SH-SY5Y (cell line): ENCODE data around the gene ALDH1A2.

Experiments
- GATA2 ChIP-seq: IDR thresholded peaks from 2 replicates; pipeline ENCODE4 v1.6.1; 2011; ENCODE audit warnings: mild to moderate bottlenecking, low read depth, low read length
- GATA3 ChIP-seq: IDR thresholded peaks from 2 replicates; pipeline ENCODE4 v1.6.1; 2011; ENCODE audit warnings: low read depth, mild to moderate bottlenecking, low read length, moderate library complexity

Gene ALDH1A2

DNA sequence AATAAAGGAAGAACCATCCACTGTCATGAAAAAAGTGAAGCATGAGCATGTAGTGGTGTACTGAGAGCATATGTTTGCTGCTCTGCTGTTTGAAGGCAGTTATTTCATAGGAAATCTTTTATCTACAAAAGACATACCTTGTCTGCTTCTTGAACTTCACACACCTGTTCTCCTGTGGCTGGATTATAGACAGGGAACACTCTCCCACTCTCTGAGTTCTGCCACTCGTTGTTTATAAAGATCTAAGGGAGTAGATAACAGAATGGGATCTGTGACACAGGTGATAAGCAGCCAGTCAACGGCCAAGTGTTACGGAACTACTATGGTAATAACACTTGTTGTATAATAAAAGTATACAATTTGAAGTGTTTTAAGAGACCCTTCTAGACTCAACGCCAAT, 51.5 kb downstream of the ALDH1A2 start:
- TF ChIP-seq GATA2 (no peak), GATA3 (no peak)

DNA sequence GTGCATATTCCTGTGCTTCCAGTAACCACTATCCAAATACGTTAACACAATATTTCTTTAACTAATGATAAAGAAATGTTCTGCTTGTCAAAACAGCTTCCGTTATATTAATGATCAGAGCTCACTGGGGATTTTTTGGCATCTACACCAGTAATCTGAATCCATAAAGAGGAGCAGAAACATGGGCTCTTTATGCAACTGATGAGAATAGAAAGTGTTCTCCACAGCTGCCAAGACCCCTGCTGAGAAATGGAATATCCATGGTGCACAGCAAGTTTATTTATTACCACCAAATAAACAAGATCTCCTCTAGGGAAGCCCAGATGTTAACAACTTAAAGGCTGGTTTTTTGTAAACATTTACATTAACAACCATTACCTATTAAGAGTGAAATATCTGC, 54.5 kb downstream of the ALDH1A2 start:
- TF ChIP-seq GATA3 (no peak), GATA2 (no peak)

- TF ChIP-seq GATA2 (no peak), GATA3 (no peak)
Measured at GRCh38 chr15:58003810-58004209, 61.7 kb downstream of the ALDH1A2 start.

DNA sequence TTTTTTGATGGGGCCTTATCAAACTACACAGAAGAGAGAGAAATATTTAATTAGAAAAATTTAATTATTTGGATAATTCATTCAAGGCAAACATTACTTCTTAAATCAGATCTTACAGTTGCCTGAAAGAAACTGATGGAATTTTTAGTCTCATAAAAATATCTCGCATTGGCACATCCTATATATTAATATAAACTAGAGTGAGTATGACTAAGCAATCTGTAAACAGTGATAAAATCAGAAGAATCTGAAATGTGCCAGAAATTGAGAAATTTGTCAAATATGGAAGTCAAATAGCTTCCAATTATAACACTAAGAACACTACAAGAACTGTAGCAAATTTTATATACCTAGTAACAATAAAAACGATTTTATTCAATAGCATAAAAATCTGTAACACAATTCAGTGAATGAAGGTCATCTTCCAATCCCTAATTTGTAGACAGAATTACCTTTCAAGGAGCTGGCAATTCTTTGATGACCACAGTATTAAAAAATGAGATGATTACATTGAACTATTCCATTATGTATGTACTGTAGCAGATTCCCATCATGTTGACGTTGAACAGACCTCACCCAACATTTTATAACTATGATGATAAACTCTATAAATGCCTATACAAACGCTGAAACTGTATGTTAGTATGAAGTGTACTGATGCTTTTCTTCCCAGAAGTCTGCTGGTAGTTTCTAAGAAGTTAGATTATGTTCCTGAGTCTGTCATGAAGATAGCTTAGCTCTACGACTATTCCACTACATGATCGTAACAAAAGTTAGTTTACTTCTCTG, 63.0 kb downstream of the ALDH1A2 start:
- TF ChIP-seq GATA2 (no peak), GATA3 (no peak)

- TF ChIP-seq GATA3: no peak
- no peak for TF ChIP-seq GATA2
Measured at GRCh38 chr15:57996561-57996960, 69.0 kb downstream of the ALDH1A2 start.

DNA sequence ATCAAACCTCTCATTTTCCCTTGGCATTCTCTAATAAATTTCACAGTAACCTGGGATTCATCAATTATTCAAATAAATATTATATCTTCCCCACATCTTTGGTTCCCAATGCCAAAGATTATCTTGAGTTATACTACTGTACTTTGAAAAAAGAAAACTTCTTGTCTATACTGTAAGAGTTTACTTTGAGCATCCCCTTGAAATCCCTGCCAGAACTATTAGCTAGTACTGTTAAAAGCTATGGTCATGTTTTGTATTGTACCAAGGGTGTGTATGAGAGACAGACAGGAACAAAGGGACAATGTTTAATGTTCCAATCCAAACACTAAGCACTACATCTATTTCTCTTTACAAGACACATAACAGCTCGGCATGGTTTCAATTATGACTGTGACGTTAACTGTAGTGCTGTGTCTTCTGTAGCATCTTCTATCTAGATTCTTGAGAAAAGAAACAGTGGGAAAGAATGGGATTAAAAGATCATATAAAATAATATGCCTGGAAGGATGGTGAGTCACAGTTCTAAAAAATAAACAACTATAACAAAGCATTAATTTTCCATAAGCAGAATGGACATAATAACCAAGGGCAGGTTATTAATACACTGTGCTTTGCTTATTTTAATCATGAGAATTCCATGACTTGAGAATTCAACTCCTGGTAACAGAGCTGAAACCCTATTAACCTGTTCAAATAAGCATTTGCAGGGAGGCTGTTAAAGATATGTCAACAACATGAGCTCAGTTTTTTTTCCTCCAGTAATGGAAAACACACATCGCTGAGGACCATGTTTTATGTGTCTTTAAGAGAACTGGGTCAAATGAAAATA, 71.1 kb downstream of the ALDH1A2 start:
- no peak for TF ChIP-seq GATA3
- TF ChIP-seq GATA2: no peak

DNA sequence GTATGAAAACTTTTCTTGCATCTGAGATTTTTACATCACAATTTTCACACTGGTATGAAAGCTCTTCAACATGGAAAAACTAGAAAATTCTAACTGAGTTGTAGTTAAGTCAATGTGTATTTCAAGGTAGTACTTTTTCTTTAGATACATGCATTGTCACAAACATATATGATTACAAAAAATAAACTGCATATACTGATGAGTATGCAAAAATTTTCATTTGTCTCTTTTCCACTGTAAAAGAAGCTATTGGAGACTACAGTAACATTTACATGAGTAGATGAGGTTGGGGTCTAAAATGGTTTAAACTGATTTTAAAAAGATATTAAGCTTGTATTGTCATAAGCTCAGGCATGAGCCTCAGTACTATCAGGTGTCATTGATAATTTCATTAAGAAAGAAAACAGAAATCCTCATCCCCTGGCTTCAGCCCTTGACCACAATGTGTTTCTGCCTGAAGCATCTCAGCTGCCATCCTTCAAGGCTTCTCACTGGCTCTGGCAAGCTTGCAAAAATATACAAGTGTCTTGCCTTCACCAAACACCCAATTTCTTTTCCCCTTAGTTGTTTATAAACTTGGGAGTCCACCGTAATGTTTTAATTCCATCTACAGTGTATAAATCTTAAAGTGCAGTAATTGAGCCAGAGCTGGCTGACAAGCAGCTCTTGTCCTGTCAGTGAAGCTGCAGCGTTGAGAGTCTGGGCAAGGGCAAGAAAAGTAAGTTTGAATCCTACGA, 71.9 kb downstream of the ALDH1A2 start:
- TF ChIP-seq GATA3: no peak
- no peak for TF ChIP-seq GATA2

GRCh38 chr15:57992761-57993355, 72.7 kb downstream of the ALDH1A2 start:
- TF ChIP-seq GATA2 (no peak), GATA3 (no peak)

DNA sequence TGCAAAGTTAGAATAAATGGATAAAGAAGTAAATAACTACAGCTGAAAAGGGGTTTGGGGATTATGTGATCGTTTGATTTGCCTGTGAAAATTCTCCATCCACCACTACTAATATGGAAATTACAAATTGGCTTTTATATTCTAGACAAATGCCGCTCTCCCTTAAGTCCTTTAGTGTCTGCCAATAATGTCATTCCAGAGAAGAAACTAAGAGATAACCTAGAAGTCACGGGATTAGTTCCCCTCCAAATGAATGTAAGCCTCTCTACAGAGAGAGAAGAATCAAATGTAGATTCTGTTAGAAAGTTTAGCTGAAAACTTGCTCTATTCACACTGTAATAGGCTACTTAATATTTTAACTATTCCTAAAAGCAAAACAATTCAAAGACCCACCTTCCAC, 92.0 kb downstream of the ALDH1A2 start:
- TF ChIP-seq GATA3 (no peak), GATA2 (no peak)

DNA sequence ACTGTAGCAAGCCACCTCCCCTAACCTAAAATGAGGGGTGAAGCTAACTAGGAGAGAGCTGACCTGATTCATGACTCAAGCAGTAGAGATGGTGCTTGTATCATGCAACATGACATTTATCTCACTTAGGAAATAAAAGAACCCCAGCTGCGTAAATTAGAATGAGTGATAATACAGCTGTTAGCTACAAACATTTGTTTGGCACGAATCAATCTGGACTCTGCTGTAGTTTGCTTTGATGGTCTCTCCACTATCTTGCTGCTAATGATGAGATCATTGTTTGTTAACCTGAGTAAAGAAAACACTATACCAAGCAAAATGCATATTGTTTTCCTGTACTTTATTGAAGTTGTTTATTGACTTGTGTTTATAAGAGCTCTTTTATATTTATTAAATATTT, 92.6 kb downstream of the ALDH1A2 start:
- TF ChIP-seq GATA3 (no peak), GATA2 (no peak)

DNA sequence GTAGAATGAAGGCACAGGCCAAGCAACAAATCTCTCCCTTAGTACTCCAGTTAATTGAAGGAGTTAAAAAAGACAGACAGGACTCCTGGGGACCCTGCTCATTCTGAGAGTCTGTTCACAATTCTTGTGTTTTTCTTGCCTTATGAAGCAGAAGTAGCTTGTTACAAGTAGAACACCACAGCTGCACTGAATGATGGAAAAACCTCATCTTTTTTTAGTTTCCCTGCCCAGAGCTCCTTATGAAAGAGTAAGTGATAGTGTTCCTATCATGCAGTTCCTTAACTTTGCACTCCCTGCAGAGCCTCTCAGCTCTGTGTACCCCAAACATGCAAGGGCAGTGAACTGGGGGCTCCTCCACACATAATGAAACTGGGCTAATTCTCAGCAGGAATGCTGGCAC, 95.5 kb downstream of the ALDH1A2 start:
- TF ChIP-seq GATA2: no peak
- no peak for TF ChIP-seq GATA3

DNA sequence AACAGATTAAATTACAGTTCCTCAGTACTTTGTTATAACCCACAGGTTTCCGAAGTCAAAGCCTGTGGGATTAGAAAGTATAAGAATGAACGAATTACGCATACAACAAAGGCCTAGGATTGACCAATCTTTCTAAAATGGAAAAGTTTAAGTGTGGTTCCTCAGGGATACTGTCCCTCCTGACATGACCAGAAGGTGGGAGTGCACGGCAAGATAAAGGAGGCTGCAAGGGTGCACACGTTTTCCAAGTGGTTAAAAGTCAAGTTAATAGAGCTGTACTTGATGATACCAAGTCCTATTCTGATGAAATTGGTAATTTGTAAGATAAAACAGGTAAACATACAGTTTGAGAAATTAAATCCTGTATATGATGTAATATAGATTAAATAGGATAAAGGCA, 96.2 kb downstream of the ALDH1A2 start:
- TF ChIP-seq GATA2 (no peak), GATA3 (no peak)

DNA sequence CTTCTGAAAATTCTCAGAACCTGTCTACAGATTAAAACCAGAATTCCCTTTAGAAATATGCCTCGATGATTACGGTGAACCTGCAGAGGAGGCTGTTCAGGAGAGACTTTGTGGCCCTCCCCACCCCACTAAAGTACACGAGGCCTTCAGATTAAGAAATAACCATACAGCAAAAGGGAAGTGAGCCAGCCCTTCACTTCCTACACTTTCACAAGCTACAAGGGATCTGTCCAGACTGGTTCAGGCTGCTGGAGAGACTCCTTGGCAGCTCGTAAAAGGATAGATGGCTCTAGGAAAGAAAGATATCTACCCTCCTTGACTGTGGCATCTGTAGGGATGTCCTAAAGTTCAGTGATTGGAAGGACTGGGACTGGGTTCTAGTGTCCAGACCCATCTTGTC, 102.6 kb downstream of the ALDH1A2 start:
- TF ChIP-seq GATA3: no peak
- no peak for TF ChIP-seq GATA2

DNA sequence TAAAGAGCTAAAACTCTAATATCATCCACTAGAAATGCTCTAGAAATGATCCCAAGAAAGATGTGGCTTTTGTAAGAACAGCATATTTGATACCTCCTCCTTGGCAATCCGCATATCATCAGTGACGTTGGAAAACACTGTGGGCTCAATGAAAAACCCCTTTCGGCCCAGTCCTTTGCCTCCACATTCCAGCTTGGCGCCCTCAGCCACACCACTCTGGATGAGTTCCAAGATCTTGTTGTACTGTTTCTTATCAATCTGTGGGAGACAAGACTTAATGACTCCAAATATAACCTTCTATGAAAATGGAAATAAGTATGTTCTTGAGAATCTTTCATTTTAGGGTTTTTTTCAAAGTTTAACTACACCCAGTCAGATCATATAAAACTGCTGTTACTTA, 103.6 kb downstream of the ALDH1A2 start:
- no peak for TF ChIP-seq GATA2
- TF ChIP-seq GATA3: no peak

DNA sequence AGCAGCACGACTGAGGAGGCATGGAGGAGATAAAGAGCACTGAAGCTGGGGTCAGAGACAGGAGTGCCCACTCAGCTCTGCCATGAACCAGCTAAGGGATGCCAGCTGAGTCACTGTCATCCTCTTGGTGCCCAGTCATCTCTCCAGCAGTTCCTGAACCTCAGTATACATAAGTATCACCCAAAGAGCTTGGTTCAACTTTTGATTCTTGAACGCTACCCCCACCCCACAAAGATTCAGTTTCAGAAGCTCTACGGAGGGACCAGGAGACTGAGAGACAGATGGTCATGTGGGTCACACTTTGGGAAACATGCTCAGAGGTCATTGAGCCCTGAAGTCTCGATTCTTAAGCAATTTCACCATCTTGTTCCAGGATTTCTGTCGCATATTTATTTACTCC, 108.4 kb downstream of the ALDH1A2 start:
- no peak for TF ChIP-seq GATA2
- no peak for TF ChIP-seq GATA3

DNA sequence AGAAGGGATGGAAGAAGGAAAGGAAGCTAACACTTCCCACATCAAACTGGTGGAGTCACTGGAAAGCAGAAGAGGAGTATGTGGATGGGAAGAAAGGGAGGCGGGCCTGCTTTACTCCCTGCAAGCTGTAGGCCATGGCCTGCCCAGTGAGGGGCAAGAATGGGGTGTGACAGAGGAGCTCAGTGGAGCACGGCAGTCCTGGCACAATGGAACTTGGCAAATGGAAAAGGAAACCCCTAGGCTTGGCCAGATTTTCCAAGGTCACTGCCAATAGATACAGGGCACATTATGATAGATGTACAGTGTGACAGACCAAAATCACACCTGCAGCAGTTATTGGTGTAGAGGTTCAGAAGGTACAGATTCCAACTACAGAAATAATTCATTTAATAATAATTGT, 111.6 kb downstream of the ALDH1A2 start:
- TF ChIP-seq GATA3 (no peak), GATA2 (no peak)
